HG03432 (cell line): Measurements from ENCODE around the gene CDH23.

ENCODE experiments used
- ATAC-seq: cut with Tn5 transposase; IDR thresholded peaks from one replicate; pipeline ENCODE4 v1.9.1; 2021; ENCODE audit warnings: mild to moderate bottlenecking, moderate library complexity; ENCODE audit not compliant: unreplicated experiment

CDH23 gene

GRCh38 chr10:71817831-71818655 lies 421.3 kb downstream of the CDH23 start:
- ATAC-seq: no peak

GRCh38 chr10:71818674-71819260 lies 422.0 kb downstream of the CDH23 start:
- no peak for ATAC-seq

GRCh38 chr10:71819441-71819861 lies 422.7 kb downstream of the CDH23 start:
- no peak for ATAC-seq

GRCh38 chr10:71819985-71820384 lies 423.3 kb downstream of the CDH23 start:
- ATAC-seq: no peak

- ATAC-seq: no peak
Observed at GRCh38 chr10:71820966-71821365, 424.2 kb downstream of the CDH23 start.

GRCh38 chr10:71821909-71822763 lies 425.4 kb downstream of the CDH23 start:
- no peak for ATAC-seq

GRCh38 chr10:71823356-71823755 lies 426.6 kb downstream of the CDH23 start:
- no peak for ATAC-seq

GRCh38 chr10:71824333-71824732 lies 427.6 kb downstream of the CDH23 start:
- ATAC-seq: no peak

GRCh38 chr10:71825217-71825616 lies 428.5 kb downstream of the CDH23 start:
- ATAC-seq: no peak

- no peak for ATAC-seq
Observed at GRCh38 chr10:71827852-71828251, 431.1 kb downstream of the CDH23 start.

GRCh38 chr10:71828702-71829101 lies 432.0 kb downstream of the CDH23 start:
- no peak for ATAC-seq

- ATAC-seq: no peak
Observed at GRCh38 chr10:71829171-71829570, 432.5 kb downstream of the CDH23 start.

GRCh38 chr10:71829896-71830295 lies 433.2 kb downstream of the CDH23 start:
- ATAC-seq: no peak

- ATAC-seq: no peak
Observed at GRCh38 chr10:71830726-71831125, 434.0 kb downstream of the CDH23 start.

- ATAC-seq: no peak
Observed at GRCh38 chr10:71831646-71832552, 435.2 kb downstream of the CDH23 start.

GRCh38 chr10:71832967-71833366 lies 436.2 kb downstream of the CDH23 start:
- ATAC-seq: no peak

GRCh38 chr10:71833451-71834342 lies 437.0 kb downstream of the CDH23 start:
- no peak for ATAC-seq

- no peak for ATAC-seq
Observed at GRCh38 chr10:71834343-71834674, 437.6 kb downstream of the CDH23 start.
